Upper lobe of left lung (tissue), 6 donors: ENCODE results near the gene TNS3. TPM values are rescaled to one million over a fixed set of nuclear protein-coding genes. Genes with fewer than 3 reads are reported as not detected.
A peak's percentile ranks its signal among the peaks of the same experiment; 100 is the strongest.

Source experiments
- ATAC-seq, 2 donors: fragments of 200-7000 bp; cut with Tn5 transposase; one replicate each; pipeline ENCODE4 v1.9.1; 2022; ENCODE audit warnings: mild to moderate bottlenecking in 2 of 2, moderate library complexity in 2 of 2; ENCODE audit not compliant: low FRiP score in 2 of 2
- DNase-seq, 2 donors: peaks; one replicate each; pipeline ENCODE4 v3.0.0-alpha.2; 2019 to 2020
- H3K27ac ChIP-seq, 4 donors: fragments of 200-600 bp; sonication (generic); one replicate each; pipeline ENCODE4 v1.5.1; 2016 to 2019
- H3K27me3 ChIP-seq, 4 donors: fragments of 200-600 bp; sonication (generic); one replicate each; pipeline ENCODE4 v1.5.1; 2017 to 2019
- H3K36me3 ChIP-seq, 4 donors: fragments of 200-600 bp; sonication (generic); one replicate each; pipeline ENCODE4 v1.5.1; 2016 to 2019
- H3K4me1 ChIP-seq, 4 donors: fragments of 200-600 bp; sonication (generic); one replicate each; pipeline ENCODE4 v1.5.1; 2018 to 2019
- H3K4me3 ChIP-seq, 4 donors: fragments of 200-600 bp; sonication (generic); one replicate each; pipeline ENCODE4 v1.5.1; 2017 to 2019; ENCODE audit warnings: mild to moderate bottlenecking in 2 of 4, moderate library complexity in 1 of 4
- H3K9me3 ChIP-seq, 4 donors: fragments of 200-600 bp; sonication (generic); one replicate each; pipeline ENCODE4 v1.5.1; 2018 to 2019
- CTCF ChIP-seq, 6 experiments: fragments of 450-650 bp in 4 of 6; fragments of 200-600 bp in 2 of 6; sonication (generic) in 2 of 6; IDR thresholded peaks; one replicate each; pipeline ENCODE4 v1.5.1; 2016 to 2019; ENCODE audit warnings: antibody characterized with exemption in 6 of 6
- EP300 ChIP-seq, 4 donors: sonication (generic); formaldehyde crosslinking; IDR thresholded peaks; one replicate each; pipeline ENCODE4 v1.5.1; 2017; ENCODE audit warnings: antibody characterized with exemption in 4 of 4, control low read depth in 2 of 4
- POLR2A ChIP-seq, 4 donors: fragments of 450-650 bp; IDR thresholded peaks; one replicate each; pipeline ENCODE4 v1.5.1; 2016 to 2017; ENCODE audit warnings: antibody characterized with exemption in 4 of 4, mild to moderate bottlenecking in 2 of 4
- POLR2AphosphoS5 ChIP-seq, 2 donors: sonication (generic); formaldehyde crosslinking; IDR thresholded peaks; one replicate each; pipeline ENCODE4 v1.5.1; 2017; ENCODE audit warnings: antibody characterized with exemption in 2 of 2
- WGBS, 2 donors: methylation state at CpG; one replicate each; pipeline ENCODE4 v1.1.5; 2017 to 2018; 5-methylcytosine and 5-hydroxymethylcytosine counted together
- total RNA-seq, 6 donors: library from RNA; depleted of rRNA in 4 of 6; stranded (reverse); fragments of >200 nt in 4 of 6; gene quantifications; one replicate each; pipeline versions ENCODE4 v1.1.0 to v1.2.1, GENCODE V29; 2016 to 2021
- donor health status: DM: no; HTN: no; CAD: no; lungs with moderate emphysema.
- donor health status: DM: no; HTN: yes; CAD: no; lungs with severe emphysema.

Gene TNS3
- total RNA-seq, 6 donors from 2014 or later: 90.6 to 266 (median 143) TPM

DNA sequence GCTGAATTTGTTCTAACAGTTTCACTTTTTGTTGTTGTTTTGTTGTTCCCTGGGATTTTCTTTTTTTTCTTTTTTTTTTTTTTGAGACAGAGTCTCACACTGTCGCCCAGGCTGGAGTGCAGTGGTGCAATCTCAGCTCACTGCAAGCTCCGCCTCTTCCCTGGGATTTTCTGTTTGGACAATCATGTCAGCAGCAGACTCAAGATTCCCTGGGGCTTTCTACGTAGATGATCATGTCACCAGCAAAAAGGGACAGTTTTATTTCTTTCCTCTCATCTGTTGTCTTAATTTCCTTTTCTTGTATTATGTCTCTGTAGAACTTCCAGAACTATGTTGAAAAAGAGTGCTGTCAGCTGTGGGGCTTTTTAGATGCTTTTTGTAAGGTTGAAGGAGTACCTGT, 241.4 kb downstream of the TNS3 start:
- DNase-seq: peak in 1 of 2 donors; percentile 15
- H3K9me3 ChIP-seq: no peaks in the 10 kb centered on the region
- no peak for ATAC-seq
- H3K4me3 ChIP-seq: no peak overlapping the region
- 78 to 83% methylated on average over 3 of the region's 3 CpGs for WGBS, 2 donors
- peaks cover 0 to 27% (median 7%) of the 10 kb centered on the region in 4 donors for H3K36me3 ChIP-seq
- peaks cover 0 to 6% (median 3%) of the 10 kb centered on the region in 4 donors for H3K4me1 ChIP-seq
- no peaks in the 10 kb centered on the region for H3K27me3 ChIP-seq
- TF ChIP-seq CTCF (IDR thresholded peaks at IDR 0.05) (no peak), EP300 (IDR thresholded peaks at IDR 0.05) (no peak), POLR2A (IDR thresholded peaks at IDR 0.05) (no peak), POLR2AphosphoS5 (IDR thresholded peaks at IDR 0.05) (no peak)
- no peak overlapping the region for H3K27ac ChIP-seq

GRCh38 chr7:47338026-47338425, 243.9 kb downstream of the TNS3 start:
- Histone ChIP-seq H3K27me3 (no peaks in the 10 kb centered on the region), H3K27ac (no peak overlapping the region), H3K36me3 (peaks cover 0 to 8% (median 1%) of the 10 kb centered on the region in 4 donors), H3K4me3 (no peak overlapping the region), H3K4me1 (peaks cover 5 to 21% (median 10%) of the 10 kb centered on the region in 4 donors), H3K9me3 (no peaks in the 10 kb centered on the region)
- TF ChIP-seq POLR2AphosphoS5 (IDR thresholded peaks at IDR 0.05) (no peak), CTCF (IDR thresholded peaks at IDR 0.05) (no peak), POLR2A (IDR thresholded peaks at IDR 0.05) (no peak), EP300 (IDR thresholded peaks at IDR 0.05) (no peak)
- ATAC-seq (no peak), DNase-seq (no peak)
- 79 to 80% methylated on average over 1 of the region's 1 CpG for WGBS, 2 donors

DNA sequence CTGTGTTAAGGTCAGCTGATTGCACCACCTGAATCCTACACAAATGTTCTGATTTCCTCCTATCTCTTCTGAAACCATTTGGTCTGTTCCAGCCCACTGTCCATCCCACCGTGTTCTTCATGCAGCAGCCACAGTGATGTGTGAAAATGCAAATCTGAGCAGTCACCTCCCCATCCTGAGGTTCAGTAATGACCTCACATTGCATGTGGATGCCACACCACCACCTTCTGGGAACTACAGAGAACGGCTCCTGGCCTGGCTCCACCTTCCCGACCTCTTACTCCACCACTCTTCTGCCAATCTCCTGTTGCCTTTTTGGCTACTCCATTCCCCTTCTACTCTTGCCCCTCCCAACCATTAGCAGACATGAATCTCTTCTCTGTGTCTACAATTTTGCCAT, 244.4 kb downstream of the TNS3 start:
- Histone ChIP-seq H3K9me3 (no peaks in the 10 kb centered on the region), H3K36me3 (peaks cover 0 to 3% (median 0%) of the 10 kb centered on the region in 4 donors), H3K27me3 (no peaks in the 10 kb centered on the region), H3K27ac (no peak overlapping the region), H3K4me3 (no peak overlapping the region), H3K4me1 (peaks cover 6 to 22% (median 13%) of the 10 kb centered on the region in 4 donors)
- ATAC-seq: no peak
- TF ChIP-seq CTCF (IDR thresholded peaks at IDR 0.05) (peak in 1 of 6 experiments; percentile 6), POLR2AphosphoS5 (IDR thresholded peaks at IDR 0.05) (no peak)
- DNase-seq: peak in 1 of 2 donors; percentile 21
- WGBS, 2 donors: 70 to 79% methylated on average over 3 of the region's 3 CpGs

DNA sequence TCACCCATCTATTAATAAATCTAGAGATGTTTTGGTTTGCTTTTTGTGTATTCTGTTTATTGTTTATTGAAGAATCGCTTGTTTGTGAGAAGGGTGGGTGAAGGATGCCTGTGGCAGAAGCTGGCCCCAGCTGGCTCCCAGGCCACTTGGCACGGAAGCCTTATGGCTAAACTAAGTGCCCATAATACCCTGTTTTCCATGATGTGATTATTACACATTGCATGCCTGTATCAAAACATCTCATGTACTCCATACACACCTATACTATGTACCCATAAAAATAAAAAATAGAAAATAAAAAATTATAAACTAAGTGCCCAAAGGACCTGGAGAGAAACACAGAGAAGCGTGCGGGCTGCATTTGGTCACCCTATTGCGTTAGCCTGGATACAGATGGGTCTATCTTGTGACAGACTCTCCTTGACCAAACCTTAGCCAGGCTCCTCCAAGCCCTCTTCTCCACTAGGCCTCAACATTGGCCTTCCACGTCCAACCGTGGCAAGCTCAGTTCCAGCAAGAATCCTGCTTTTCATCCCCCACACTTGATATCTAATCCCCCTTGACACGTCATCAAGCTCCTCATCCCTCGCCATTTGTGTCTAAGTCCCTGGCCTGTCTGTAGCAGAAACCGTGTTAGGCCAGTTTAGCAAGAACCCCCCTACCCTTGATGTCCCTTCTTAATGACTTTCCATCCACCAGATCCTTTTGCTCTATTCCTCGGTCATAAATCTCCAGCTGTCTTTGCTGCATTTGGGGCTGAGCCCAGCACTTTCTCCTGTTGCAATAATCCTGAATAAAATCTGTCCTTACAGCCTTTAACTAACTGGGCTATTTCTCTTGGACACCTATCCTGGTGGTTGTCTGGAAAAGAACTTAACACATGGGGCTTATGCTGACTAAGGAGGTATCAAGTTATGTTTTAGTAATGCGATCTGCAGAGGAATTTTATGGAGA, 245.2 kb downstream of the TNS3 start:
- peak overlapping the region in 3 of 4 donors; percentile 30 to 59 (median 33) for H3K27ac ChIP-seq

More for the DNA sequence above, 245.2 kb downstream of the TNS3 start:
- Histone ChIP-seq H3K27me3 (no peaks in the 10 kb centered on the region), H3K9me3 (no peaks in the 10 kb centered on the region), H3K4me1 (peaks cover 14 to 30% (median 21%) of the 10 kb centered on the region in 4 donors), H3K36me3 (no peaks in the 10 kb centered on the region), H3K4me3 (no peak overlapping the region)
- WGBS, 2 donors: 83 to 85% methylated on average over 12 of the region's 12 CpGs
- DNase-seq (peak; percentile 17 to 20), ATAC-seq (no peak)
- TF ChIP-seq CTCF (IDR thresholded peaks at IDR 0.05): no peak
- TF ChIP-seq EP300 (IDR thresholded peaks at IDR 0.05): no peak
- no peak for TF ChIP-seq POLR2AphosphoS5 (IDR thresholded peaks at IDR 0.05)
- no peak for TF ChIP-seq POLR2A (IDR thresholded peaks at IDR 0.05)
